Osteoblast (primary cell): Measurements from ENCODE around the gene BBX. TPM values are rescaled to one million over a fixed set of nuclear protein-coding genes. Genes with fewer than 3 reads are reported as not detected.

Source experiments
- DNase-seq: peaks from one replicate; pipeline ENCODE4 v3.0.0; 2011; ENCODE audit warnings: low spot score, mixed read lengths; ENCODE audit not compliant: insufficient read length; ENCODE audit errors: missing footprints
- H2AFZ ChIP-seq: 2 replicates; pipeline ENCODE4 v1.6.0; 2011; ENCODE audit warnings: mild to moderate bottlenecking, low read length
- H3K27ac ChIP-seq: 2 replicates; pipeline ENCODE4 v1.5.1; 2011; ENCODE audit warnings: mild to moderate bottlenecking, low read depth, low read length, moderate library complexity
- H3K27me3 ChIP-seq: 2 replicates; pipeline ENCODE4 v1.6.0; 2012; ENCODE audit warnings: mild to moderate bottlenecking, control low read depth, inconsistent platforms, low read length, moderate library complexity; ENCODE audit not compliant: insufficient read depth
- H3K36me3 ChIP-seq: 2 replicates; pipeline ENCODE4 v1.5.1; 2011; ENCODE audit warnings: mild to moderate bottlenecking, low read length, control low read depth, moderate library complexity; ENCODE audit not compliant: insufficient read depth
- H3K4me1 ChIP-seq: 2 replicates; pipeline ENCODE4 v1.5.1; 2011; ENCODE audit warnings: mild to moderate bottlenecking, low read length, control low read depth, moderate library complexity; ENCODE audit not compliant: insufficient read depth
- H3K4me2 ChIP-seq: 2 replicates; pipeline ENCODE4 v1.6.0; 2011; ENCODE audit warnings: mild to moderate bottlenecking, low read length; ENCODE audit not compliant: insufficient read depth
- H3K4me3 ChIP-seq: fragments of 200-600 bp; sonication (generic); 3 replicates; pipeline ENCODE4 v1.5.1; 2012; ENCODE audit warnings: mild to moderate bottlenecking, low read length, inconsistent platforms; ENCODE audit not compliant: insufficient read depth
- H3K79me2 ChIP-seq: 2 replicates; pipeline ENCODE4 v1.6.0; 2012; ENCODE audit warnings: mild to moderate bottlenecking, low read length, control low read depth, inconsistent platforms; ENCODE audit not compliant: insufficient read depth
- H3K9me3 ChIP-seq: 2 replicates; pipeline ENCODE4 v1.5.1; 2011; ENCODE audit warnings: low read depth, low read length, control low read depth
- H4K20me1 ChIP-seq: 2 replicates; pipeline ENCODE4 v1.6.0; 2012; ENCODE audit warnings: mild to moderate bottlenecking, low read length, control low read depth; ENCODE audit not compliant: insufficient read depth
- total RNA-seq: library from RNA; depleted of rRNA; stranded (reverse); fragments of >200 nt; gene quantifications from 2 replicates; pipeline ENCODE4 v1.2.3, GENCODE V29; 2012
- TF ChIP-seq, protein P1 (sequence below): IDR thresholded peaks from 2 replicates; pipeline ENCODE4 v1.5.1; 2011; ENCODE audit warnings: mild to moderate bottlenecking, low read depth, low read length, moderate library complexity; ENCODE audit errors: extremely low read depth

BBX gene
- total RNA-seq, 1 donor, result 66.6 TPM

DNA sequence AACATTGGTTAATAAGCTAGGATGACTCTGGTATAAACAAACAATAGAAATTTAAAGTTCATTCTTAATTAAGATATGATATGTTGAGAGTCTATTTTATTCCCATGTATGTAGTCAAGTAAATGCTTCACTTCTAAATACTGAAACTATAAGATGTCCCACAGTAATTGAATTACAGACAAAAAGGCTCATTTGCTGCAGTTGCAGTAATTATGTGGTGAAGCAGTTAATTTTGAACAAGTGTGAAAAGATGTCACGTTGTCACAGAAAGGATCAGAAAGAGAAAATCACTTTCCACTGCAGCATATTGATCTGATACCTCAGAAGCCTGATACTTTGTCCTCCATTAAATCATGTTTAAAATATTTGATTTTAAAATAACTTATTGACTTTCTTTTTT lies 159.8 kb downstream of the BBX start:
- H3K27me3 ChIP-seq, result no peaks in the 10 kb centered on the region
- H3K27ac ChIP-seq, result no peak overlapping the region
- TF ChIP-seq, protein P1, sequence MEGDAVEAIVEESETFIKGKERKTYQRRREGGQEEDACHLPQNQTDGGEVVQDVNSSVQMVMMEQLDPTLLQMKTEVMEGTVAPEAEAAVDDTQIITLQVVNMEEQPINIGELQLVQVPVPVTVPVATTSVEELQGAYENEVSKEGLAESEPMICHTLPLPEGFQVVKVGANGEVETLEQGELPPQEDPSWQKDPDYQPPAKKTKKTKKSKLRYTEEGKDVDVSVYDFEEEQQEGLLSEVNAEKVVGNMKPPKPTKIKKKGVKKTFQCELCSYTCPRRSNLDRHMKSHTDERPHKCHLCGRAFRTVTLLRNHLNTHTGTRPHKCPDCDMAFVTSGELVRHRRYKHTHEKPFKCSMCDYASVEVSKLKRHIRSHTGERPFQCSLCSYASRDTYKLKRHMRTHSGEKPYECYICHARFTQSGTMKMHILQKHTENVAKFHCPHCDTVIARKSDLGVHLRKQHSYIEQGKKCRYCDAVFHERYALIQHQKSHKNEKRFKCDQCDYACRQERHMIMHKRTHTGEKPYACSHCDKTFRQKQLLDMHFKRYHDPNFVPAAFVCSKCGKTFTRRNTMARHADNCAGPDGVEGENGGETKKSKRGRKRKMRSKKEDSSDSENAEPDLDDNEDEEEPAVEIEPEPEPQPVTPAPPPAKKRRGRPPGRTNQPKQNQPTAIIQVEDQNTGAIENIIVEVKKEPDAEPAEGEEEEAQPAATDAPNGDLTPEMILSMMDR, result no peak
- H2AFZ ChIP-seq, result no peak overlapping the region
- H3K79me2 ChIP-seq, result no peaks in the 10 kb centered on the region
- H3K36me3 ChIP-seq, result no peaks in the 10 kb centered on the region
- H3K4me3 ChIP-seq, result no peak overlapping the region
- peaks cover 11% of the 10 kb centered on the region for H3K4me1 ChIP-seq
- no peaks in the 10 kb centered on the region for H3K9me3 ChIP-seq
- H3K4me2 ChIP-seq, result no peak overlapping the region
- peaks cover 4% of the 10 kb centered on the region for H4K20me1 ChIP-seq
- DNase-seq, result no peak

DNA sequence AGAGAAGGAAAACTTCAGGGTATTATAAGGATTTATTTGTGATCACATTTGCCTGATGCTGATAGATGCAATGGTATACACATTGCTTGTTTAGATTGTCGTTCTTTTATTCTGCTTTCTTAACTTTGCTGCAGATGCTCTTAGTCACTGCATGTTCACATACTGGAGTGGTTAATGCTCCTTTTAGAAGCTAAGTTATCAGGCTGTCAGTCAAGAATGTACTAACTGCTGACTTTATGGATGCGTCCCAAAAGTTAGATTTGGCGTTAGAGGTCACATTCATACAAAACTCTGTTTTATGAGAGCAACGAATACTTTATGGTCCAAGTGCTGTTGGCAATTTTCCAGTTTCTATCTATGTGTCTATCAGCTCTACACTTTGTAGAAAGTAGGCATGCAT lies 160.7 kb downstream of the BBX start:
- Histone ChIP-seq H3K27me3 (no peaks in the 10 kb centered on the region), H2AFZ (no peak overlapping the region), H3K9me3 (no peaks in the 10 kb centered on the region), H3K79me2 (no peaks in the 10 kb centered on the region), H3K27ac (no peak overlapping the region), H3K4me3 (no peak overlapping the region), H4K20me1 (peaks cover 4% of the 10 kb centered on the region), H3K36me3 (no peaks in the 10 kb centered on the region), H3K4me1 (peaks cover 11% of the 10 kb centered on the region), H3K4me2 (no peak overlapping the region)
- DNase-seq, result no peak
- TF ChIP-seq, protein P1, result no peak

DNA sequence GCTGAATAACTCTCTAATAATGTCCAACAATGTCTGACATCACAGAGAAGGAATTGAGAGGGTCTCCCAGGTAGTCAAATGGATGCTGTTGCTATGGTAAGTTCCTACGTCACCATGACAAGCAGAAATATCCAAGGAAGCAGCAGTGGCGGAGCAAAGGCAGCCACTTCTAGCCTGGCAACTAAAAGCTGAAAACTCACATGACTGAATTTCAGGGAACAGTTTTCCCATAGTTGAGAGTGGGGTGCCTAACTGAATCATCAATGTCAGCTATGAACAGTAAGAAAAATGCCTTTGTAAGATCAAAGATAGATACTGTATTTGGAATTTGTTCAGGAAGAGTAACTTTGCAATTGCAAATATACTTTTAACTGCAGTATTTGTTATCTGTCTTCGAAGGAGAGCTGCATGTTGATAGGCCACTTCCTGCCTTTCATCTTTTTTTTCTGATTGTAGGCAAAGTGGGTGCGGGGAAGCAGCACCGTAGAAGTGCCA lies 161.7 kb downstream of the BBX start:
- Histone ChIP-seq H3K36me3 (no peaks in the 10 kb centered on the region), H2AFZ (no peak overlapping the region), H4K20me1 (peaks cover 4% of the 10 kb centered on the region), H3K27me3 (no peaks in the 10 kb centered on the region), H3K9me3 (no peaks in the 10 kb centered on the region), H3K27ac (no peak overlapping the region), H3K79me2 (no peaks in the 10 kb centered on the region), H3K4me1 (peaks cover 11% of the 10 kb centered on the region), H3K4me3 (no peak overlapping the region), H3K4me2 (no peak overlapping the region)
- TF ChIP-seq, protein P1, result no peak
- no peak for DNase-seq

DNA sequence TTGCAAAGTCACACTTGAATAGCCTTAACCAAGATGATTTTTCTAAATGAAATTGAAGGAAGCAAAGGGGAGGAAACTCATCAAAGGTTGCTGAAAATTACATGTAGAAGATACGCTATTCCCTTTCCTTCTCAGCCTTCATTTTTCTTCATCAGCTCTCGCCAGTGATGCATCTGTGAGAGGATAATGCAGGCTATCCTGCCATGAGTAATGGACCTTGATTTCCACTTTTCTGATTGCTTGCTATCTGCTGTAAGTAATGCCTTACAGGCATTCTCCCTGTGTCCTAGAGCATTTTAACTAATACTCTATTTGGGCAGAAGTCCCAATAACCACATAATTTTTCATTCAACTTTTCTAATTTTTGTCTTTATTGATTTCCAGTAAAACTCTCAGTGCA lies 162.6 kb downstream of the BBX start:
- no peaks in the 10 kb centered on the region for H3K79me2 ChIP-seq
- H3K27me3 ChIP-seq, result no peaks in the 10 kb centered on the region
- no peaks in the 10 kb centered on the region for H3K36me3 ChIP-seq
- TF ChIP-seq, protein P1, result no peak
- H4K20me1 ChIP-seq, result peaks cover 7% of the 10 kb centered on the region
- no peak overlapping the region for H3K4me3 ChIP-seq
- H3K27ac ChIP-seq, result no peak overlapping the region
- DNase-seq, result no peak
- H3K4me2 ChIP-seq, result no peak overlapping the region
- H2AFZ ChIP-seq, result no peak overlapping the region
- H3K9me3 ChIP-seq, result no peaks in the 10 kb centered on the region
- peaks cover 7% of the 10 kb centered on the region for H3K4me1 ChIP-seq
